ENCODE results near the gene LRRC17.

The LRRC17 gene

DNA sequence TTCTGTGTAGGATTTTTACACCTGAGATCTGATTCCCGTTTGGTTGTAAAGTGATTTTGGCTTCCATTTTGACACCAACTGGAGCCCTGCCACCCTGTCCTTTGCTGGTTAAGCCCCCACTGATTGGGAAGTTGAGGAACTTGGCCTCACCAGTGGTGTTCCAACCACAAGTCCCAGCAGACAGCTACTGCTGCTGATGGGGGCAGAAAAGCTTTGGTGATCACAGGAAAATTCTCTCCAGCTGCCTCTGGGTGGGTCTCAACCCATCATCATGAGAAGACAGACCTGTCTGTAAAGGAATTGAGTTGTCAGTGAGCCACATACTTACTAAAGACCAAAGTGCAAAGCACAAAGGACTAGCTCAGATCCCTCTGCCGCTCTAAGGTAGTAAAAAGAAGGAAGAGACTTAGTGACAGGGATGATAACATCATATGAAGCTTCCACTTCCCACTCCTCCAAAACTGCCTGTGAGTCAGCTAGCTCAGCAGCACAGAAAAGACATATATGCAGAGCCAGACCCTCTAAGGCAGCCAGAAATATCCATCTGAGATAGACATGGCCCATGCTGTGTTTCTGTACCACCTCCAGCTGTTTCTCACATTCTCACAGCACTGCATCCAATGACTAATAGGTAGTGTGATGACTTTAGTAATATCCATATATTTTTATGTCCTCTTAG, 22.4 kb upstream of the LRRC17 start:
- no peak overlapping the region for H3K27ac ChIP-seq (ENCODE audit: insufficient read depth in 1 of 2, low read depth in 1 of 2, low read length in 2 of 2, poor library complexity in 1 of 2, severe bottlenecking in 2 of 2)
- POLR2A ChIA-PET, result no interaction called here

DNA sequence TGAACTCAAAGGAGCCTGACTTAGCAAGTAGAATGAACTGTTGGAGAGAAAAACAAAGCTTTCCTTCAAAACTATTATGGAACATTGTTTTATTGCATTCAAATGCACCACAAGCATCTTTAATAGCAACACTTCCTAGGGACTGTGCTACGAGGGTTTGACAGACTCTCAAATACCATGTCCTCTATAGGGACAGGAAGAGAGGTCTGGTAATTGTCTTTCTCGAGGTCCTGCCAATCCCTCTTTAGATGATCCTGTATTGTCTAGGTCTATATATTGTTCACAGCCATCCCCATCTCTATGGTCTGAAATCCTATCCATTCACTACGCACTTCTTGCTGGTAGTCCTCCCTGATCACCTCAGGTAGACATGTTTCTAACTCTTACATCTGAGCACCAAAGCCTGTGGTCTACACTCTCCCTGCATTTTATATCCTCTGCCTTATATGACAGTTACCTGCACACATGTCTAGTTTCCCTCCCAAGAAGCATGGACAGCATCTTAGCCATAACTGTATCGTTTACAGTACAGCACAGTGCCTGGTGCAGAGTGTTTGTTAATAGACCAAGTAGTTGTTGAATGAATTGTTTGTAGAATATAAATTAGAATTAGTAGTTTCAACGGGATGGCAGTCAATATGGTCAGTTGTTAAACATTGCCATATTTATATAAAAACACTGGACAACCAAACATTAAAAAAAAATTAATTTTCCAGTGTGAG, 21.7 kb upstream of the LRRC17 start:
- no peak overlapping the region for H3K4me3 ChIP-seq (ENCODE audit: control insufficient read depth in 1 of 7, extremely low read depth in 1 of 7, insufficient read depth in 4 of 7, low read depth in 2 of 7, low read length in 6 of 7)
- no peaks in the 10 kb centered on the region for H3K36me3 ChIP-seq (ENCODE audit: control insufficient read depth in 4 of 4, insufficient read depth in 4 of 4, low read length in 3 of 4)
- WGBS (ENCODE audit: insufficient coverage), result 100% methylated on average over 2 of the region's 5 CpGs
- ChIA-PET POLR2A (interaction anchor here (0.8 kb wide), 1 partner anchor 14 kb away, joined by 3 read pairs; no protein-coding TSS in a partner anchor), CTCF (interaction anchor here (1.4 kb wide), 1 partner anchor 114 kb away, joined by 3 read pairs; no protein-coding TSS in a partner anchor)
- DNase-seq, result no peak
- H3K9me3 ChIP-seq (ENCODE audit: control extremely low read depth in 1 of 5, control insufficient read depth in 4 of 5, insufficient read depth in 2 of 5, low read depth in 1 of 5, low read length in 4 of 5), result no peaks in the 10 kb centered on the region
- peaks cover 3 to 46% (median 22%) of the 10 kb centered on the region in 4 experiments for H3K4me1 ChIP-seq (ENCODE audit: control extremely low read depth in 1 of 4, control insufficient read depth in 4 of 4, insufficient read depth in 4 of 4, low read length in 3 of 4)
- H3K27me3 ChIP-seq (replicated peaks in 2 of 5; ENCODE audit: control insufficient read depth in 4 of 5, insufficient read depth in 5 of 5, low read length in 4 of 5), result no peaks in the 10 kb centered on the region
- no peak overlapping the region for H3K27ac ChIP-seq (ENCODE audit: insufficient read depth in 1 of 2, low read depth in 1 of 2, low read length in 2 of 2, poor library complexity in 1 of 2, severe bottlenecking in 2 of 2)

More for the DNA sequence above, 22.4 kb upstream of the LRRC17 start:
- no peaks in the 10 kb centered on the region for H3K36me3 ChIP-seq (ENCODE audit: control insufficient read depth in 4 of 4, insufficient read depth in 4 of 4, low read length in 3 of 4)
- no peak overlapping the region for H3K4me3 ChIP-seq (ENCODE audit: control insufficient read depth in 1 of 7, extremely low read depth in 1 of 7, insufficient read depth in 4 of 7, low read depth in 2 of 7, low read length in 6 of 7)
- no peaks in the 10 kb centered on the region for H3K9me3 ChIP-seq (ENCODE audit: control extremely low read depth in 1 of 5, control insufficient read depth in 4 of 5, insufficient read depth in 2 of 5, low read depth in 1 of 5, low read length in 4 of 5)
- peaks cover 3 to 46% (median 22%) of the 10 kb centered on the region in 4 experiments for H3K4me1 ChIP-seq (ENCODE audit: control extremely low read depth in 1 of 4, control insufficient read depth in 4 of 4, insufficient read depth in 4 of 4, low read length in 3 of 4)
- no CpG with 5 or more reads among the region's 2 CpGs for WGBS (ENCODE audit: insufficient coverage)
- H3K27me3 ChIP-seq (replicated peaks in 2 of 5; ENCODE audit: control insufficient read depth in 4 of 5, insufficient read depth in 5 of 5, low read length in 4 of 5), result no peaks in the 10 kb centered on the region
- peak; percentile 11 to 52 (median 42) for DNase-seq
- CTCF ChIA-PET, result interaction anchor here (1.1 to 1.4 kb wide), 2 partner anchors 115 to 161 kb away, joined by 3 read pairs; no protein-coding TSS in a partner anchor

DNA sequence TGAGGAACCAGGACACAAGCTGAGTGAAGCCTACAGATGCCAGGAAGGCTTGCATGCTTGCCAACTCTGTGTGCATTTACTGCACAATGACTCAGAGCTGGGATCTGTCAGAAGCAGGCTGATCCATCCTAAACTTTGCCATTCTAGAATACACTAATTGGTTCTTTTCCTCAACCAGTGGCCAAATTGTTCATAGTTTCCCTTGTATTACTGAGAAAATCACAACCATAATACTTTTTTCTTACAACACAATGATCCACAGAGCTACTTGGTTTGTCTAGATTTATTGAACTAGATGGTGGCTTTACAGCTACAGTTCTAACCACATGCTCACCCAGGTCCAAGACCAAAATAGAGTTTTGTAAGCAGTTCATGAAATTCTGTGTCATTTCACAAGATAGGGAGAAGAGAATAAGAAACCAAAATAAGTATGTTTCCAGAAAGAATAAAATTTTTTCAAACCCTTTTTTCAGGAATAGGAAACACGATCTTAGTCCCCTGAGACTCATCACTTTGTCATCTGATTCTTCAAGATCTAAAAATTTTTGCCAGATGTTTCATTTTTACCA, 21.0 kb upstream of the LRRC17 start:
- peak in 1 of 3 donors; percentile 8 for DNase-seq
- no peak overlapping the region for H3K27ac ChIP-seq (ENCODE audit: insufficient read depth in 1 of 2, low read depth in 1 of 2, low read length in 2 of 2, poor library complexity in 1 of 2, severe bottlenecking in 2 of 2)
- no CpG with 5 or more reads among the region's 1 CpG for WGBS (ENCODE audit: insufficient coverage)
- ChIA-PET POLR2A (interaction anchor here (0.8 kb wide), 1 partner anchor 14 kb away, joined by 3 read pairs; no protein-coding TSS in a partner anchor), CTCF (no interaction called here)
- H3K9me3 ChIP-seq (ENCODE audit: control extremely low read depth in 1 of 5, control insufficient read depth in 4 of 5, insufficient read depth in 2 of 5, low read depth in 1 of 5, low read length in 4 of 5), result no peaks in the 10 kb centered on the region
- H3K36me3 ChIP-seq (ENCODE audit: control insufficient read depth in 4 of 4, insufficient read depth in 4 of 4, low read length in 3 of 4), result no peaks in the 10 kb centered on the region
- H3K4me1 ChIP-seq (ENCODE audit: control extremely low read depth in 1 of 4, control insufficient read depth in 4 of 4, insufficient read depth in 4 of 4, low read length in 3 of 4), result peaks cover 3 to 46% (median 21%) of the 10 kb centered on the region in 4 experiments
- no peak overlapping the region for H3K4me3 ChIP-seq (ENCODE audit: control insufficient read depth in 1 of 7, extremely low read depth in 1 of 7, insufficient read depth in 4 of 7, low read depth in 2 of 7, low read length in 6 of 7)
- H3K27me3 ChIP-seq (replicated peaks in 2 of 5; ENCODE audit: control insufficient read depth in 4 of 5, insufficient read depth in 5 of 5, low read length in 4 of 5), result no peaks in the 10 kb centered on the region

DNA sequence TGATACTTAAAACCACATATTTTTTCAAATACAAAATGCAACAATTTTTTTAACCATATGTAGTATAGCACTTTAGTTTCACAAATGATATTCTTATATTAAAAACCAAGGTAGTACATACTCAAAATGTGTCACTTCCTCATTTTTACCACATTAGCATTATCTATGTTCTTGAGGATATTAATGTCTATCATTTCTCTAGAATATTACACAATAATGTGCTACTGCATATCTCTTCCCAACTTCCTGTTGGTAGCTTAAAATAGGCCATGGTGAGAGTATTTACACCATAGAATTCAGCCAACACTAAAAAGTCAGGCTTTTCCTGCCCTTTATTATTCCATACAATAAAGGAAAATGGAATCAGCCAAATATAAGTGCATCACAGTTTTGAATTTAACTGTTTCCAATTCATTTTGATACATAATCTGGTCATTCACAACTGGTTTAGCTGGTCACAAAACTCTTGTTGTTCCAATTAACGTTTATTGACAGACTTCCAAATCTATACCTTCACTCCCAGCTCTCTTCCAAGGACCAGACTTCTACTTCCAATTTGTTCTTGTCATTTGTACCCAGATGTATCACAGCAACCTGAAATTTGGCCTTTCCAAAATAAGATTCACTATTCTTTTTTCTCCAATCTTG, 20.0 kb upstream of the LRRC17 start:
- WGBS (ENCODE audit: insufficient coverage), result 92% methylated on average over 1 of the region's 1 CpG
- Histone ChIP-seq H3K27ac (ENCODE audit: insufficient read depth in 1 of 2, low read depth in 1 of 2, low read length in 2 of 2, poor library complexity in 1 of 2, severe bottlenecking in 2 of 2) (no peak overlapping the region), H3K4me3 (ENCODE audit: control insufficient read depth in 1 of 7, extremely low read depth in 1 of 7, insufficient read depth in 4 of 7, low read depth in 2 of 7, low read length in 6 of 7) (no peak overlapping the region), H3K27me3 (replicated peaks in 2 of 5; ENCODE audit: control insufficient read depth in 4 of 5, insufficient read depth in 5 of 5, low read length in 4 of 5) (no peaks in the 10 kb centered on the region), H3K4me1 (ENCODE audit: control extremely low read depth in 1 of 4, control insufficient read depth in 4 of 4, insufficient read depth in 4 of 4, low read length in 3 of 4) (peaks cover 3 to 38% (median 21%) of the 10 kb centered on the region in 4 experiments), H3K36me3 (ENCODE audit: control insufficient read depth in 4 of 4, insufficient read depth in 4 of 4, low read length in 3 of 4) (no peaks in the 10 kb centered on the region), H3K9me3 (ENCODE audit: control extremely low read depth in 1 of 5, control insufficient read depth in 4 of 5, insufficient read depth in 2 of 5, low read depth in 1 of 5, low read length in 4 of 5) (no peaks in the 10 kb centered on the region)
- POLR2A ChIA-PET, result interaction anchor here (0.8 kb wide), 1 partner anchor 19 kb away, joined by 3 read pairs; no protein-coding TSS in a partner anchor
- CTCF ChIA-PET, result interaction anchor here (1.1 kb wide), 1 partner anchor 173 kb away, joined by 5 read pairs; no protein-coding TSS in a partner anchor
- peak; percentile 31 to 85 (median 80) for DNase-seq

DNA sequence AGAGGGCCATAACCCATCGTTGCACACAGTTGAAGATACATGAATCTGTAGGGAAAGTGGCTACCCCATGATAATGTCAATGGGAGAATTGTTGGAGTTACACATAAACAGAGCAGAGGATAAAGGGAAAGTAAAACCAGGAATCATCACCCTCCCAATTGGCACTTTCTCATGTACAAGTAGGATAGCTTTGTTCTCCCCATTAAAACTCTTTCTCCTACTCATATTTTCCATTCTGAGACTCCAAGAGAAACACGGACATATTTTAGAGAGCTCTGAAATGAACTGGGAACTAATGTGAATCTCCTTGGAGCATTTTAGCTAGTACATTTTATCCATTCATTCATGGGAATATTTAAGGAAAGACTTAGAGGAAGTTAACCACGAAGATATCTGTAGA, 17.2 kb upstream of the LRRC17 start:
- Histone ChIP-seq H3K4me1 (ENCODE audit: control extremely low read depth in 1 of 4, control insufficient read depth in 4 of 4, insufficient read depth in 4 of 4, low read length in 3 of 4) (peaks cover 3 to 29% (median 22%) of the 10 kb centered on the region in 4 experiments), H3K27me3 (replicated peaks in 2 of 5; ENCODE audit: control insufficient read depth in 4 of 5, insufficient read depth in 5 of 5, low read length in 4 of 5) (no peaks in the 10 kb centered on the region), H3K36me3 (ENCODE audit: control insufficient read depth in 4 of 4, insufficient read depth in 4 of 4, low read length in 3 of 4) (no peaks in the 10 kb centered on the region), H3K9me3 (ENCODE audit: control extremely low read depth in 1 of 5, control insufficient read depth in 4 of 5, insufficient read depth in 2 of 5, low read depth in 1 of 5, low read length in 4 of 5) (no peaks in the 10 kb centered on the region), H3K4me3 (ENCODE audit: control insufficient read depth in 1 of 7, extremely low read depth in 1 of 7, insufficient read depth in 4 of 7, low read depth in 2 of 7, low read length in 6 of 7) (no peak overlapping the region), H3K27ac (ENCODE audit: insufficient read depth in 1 of 2, low read depth in 1 of 2, low read length in 2 of 2, poor library complexity in 1 of 2, severe bottlenecking in 2 of 2) (no peak overlapping the region)
- DNase-seq, result no peak
- WGBS (ENCODE audit: insufficient coverage), result 67% methylated on average over 2 of the region's 3 CpGs
- ChIA-PET CTCF (no interaction called here), POLR2A (no interaction called here)

DNA sequence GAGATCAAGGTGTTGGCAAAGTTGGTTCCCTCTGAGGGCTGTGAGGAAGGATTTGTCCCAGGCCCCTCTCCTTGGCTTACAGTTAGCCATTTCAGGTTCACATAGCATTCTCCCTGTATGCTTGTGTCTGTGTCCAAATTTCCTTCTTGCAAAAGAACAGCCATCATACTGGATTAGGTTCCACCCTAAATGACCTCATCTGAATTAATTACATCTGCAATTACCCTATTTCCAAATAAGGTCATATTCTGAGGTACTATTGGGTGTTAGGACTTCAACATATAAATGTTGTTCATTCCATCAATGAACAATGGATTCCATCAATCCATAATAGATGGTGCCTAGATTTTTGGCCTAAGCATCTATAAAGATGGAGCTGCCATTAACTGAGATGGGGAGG, 16.2 kb upstream of the LRRC17 start:
- Histone ChIP-seq H3K27ac (ENCODE audit: insufficient read depth in 1 of 2, low read depth in 1 of 2, low read length in 2 of 2, poor library complexity in 1 of 2, severe bottlenecking in 2 of 2) (no peak overlapping the region), H3K4me3 (ENCODE audit: control insufficient read depth in 1 of 7, extremely low read depth in 1 of 7, insufficient read depth in 4 of 7, low read depth in 2 of 7, low read length in 6 of 7) (no peak overlapping the region), H3K9me3 (ENCODE audit: control extremely low read depth in 1 of 5, control insufficient read depth in 4 of 5, insufficient read depth in 2 of 5, low read depth in 1 of 5, low read length in 4 of 5) (no peaks in the 10 kb centered on the region), H3K36me3 (ENCODE audit: control insufficient read depth in 4 of 4, insufficient read depth in 4 of 4, low read length in 3 of 4) (no peaks in the 10 kb centered on the region), H3K4me1 (ENCODE audit: control extremely low read depth in 1 of 4, control insufficient read depth in 4 of 4, insufficient read depth in 4 of 4, low read length in 3 of 4) (peaks cover 3 to 22% (median 15%) of the 10 kb centered on the region in 4 experiments), H3K27me3 (replicated peaks in 2 of 5; ENCODE audit: control insufficient read depth in 4 of 5, insufficient read depth in 5 of 5, low read length in 4 of 5) (no peaks in the 10 kb centered on the region)
- CTCF ChIA-PET, result no interaction called here
- POLR2A ChIA-PET, result interaction anchor here (0.7 kb wide), 1 partner anchor 517 kb away, joined by 3 read pairs; no protein-coding TSS in a partner anchor
- no peak for DNase-seq
